IMR-90 (cell line): ENCODE measurements around the gene SIRPB1.

Experiments used
- ELK1 ChIP-seq: fragments of 150-350 bp; IDR thresholded peaks from 2 replicates; pipeline ENCODE4 v1.6.1; 2016; ENCODE audit warnings: low read depth, mild to moderate bottlenecking, low read length, moderate library complexity, borderline replicate concordance
- MAFK ChIP-seq: IDR thresholded peaks from 2 replicates; pipeline ENCODE4 v1.6.1; 2012; ENCODE audit warnings: low read depth, low read length, improper control_type of control experiment
- POLR2A ChIP-seq: IDR thresholded peaks from 2 replicates; pipeline ENCODE4 v1.6.1; 2012; ENCODE audit warnings: mild to moderate bottlenecking, low read depth, low read length
- RCOR1 ChIP-seq: IDR thresholded peaks from 2 replicates; pipeline ENCODE4 v1.6.1; 2012; ENCODE audit warnings: mild to moderate bottlenecking, low read length, improper control_type of control experiment; ENCODE audit not compliant: insufficient replicate concordance
- SMC3 ChIP-seq: fragments of 150-350 bp; IDR thresholded peaks from 2 replicates; pipeline ENCODE4 v1.6.1; 2016; ENCODE audit warnings: low read depth, mild to moderate bottlenecking, antibody characterized with exemption, low read length, moderate library complexity
- USF2 ChIP-seq: fragments of 150-350 bp; IDR thresholded peaks from 2 replicates; pipeline ENCODE4 v1.6.1; 2017; ENCODE audit warnings: mild to moderate bottlenecking, antibody characterized with exemption, low read length, low read depth
- TF ChIP-seq, protein P1 (sequence below): conservative IDR thresholded peaks from 2 replicates; pipeline ENCODE4 v1.5.1; 2012; ENCODE audit warnings: mild to moderate bottlenecking, low read depth, low read length, improper control_type of control experiment

DNA sequence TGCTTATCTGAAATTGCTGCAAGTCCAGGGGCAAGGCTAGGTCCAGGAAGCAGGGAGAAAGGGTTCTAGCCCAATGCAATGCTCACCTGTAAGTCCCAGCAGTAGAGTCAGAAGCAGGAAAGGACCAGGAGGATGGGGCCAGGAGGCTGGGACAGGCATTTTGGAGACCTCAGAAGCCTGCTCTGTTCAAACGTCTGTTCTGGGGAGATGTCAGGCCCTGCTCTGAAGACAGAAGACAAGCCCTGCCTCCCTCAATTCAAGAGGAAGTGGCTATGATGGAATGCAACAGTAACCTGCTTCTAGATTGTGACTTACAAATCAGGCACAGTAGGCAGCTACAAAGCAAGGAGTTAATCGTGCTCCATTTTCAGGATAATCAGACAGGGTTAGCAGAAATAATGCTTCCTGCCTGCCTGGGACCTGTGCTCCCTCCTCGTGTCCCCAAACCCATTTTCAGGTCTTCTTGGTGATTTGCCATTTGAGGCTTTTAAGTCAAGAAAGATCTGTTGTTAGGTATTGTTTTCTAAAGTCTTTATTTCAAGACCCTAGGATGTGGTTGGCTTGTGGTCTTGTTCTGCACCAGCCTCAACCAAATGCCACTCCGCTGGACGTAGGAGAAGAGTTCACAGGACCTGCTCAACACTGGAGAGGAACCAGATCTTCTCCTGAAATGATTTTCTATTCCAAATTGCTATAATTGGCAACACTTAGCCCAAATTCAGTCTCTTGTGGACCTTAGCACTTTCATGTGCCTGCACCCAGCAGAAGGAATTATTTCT is 37.9 kb upstream of the SIRPB1 start, which contains the start of gene SIRPG:
- TF ChIP-seq, protein P1, sequence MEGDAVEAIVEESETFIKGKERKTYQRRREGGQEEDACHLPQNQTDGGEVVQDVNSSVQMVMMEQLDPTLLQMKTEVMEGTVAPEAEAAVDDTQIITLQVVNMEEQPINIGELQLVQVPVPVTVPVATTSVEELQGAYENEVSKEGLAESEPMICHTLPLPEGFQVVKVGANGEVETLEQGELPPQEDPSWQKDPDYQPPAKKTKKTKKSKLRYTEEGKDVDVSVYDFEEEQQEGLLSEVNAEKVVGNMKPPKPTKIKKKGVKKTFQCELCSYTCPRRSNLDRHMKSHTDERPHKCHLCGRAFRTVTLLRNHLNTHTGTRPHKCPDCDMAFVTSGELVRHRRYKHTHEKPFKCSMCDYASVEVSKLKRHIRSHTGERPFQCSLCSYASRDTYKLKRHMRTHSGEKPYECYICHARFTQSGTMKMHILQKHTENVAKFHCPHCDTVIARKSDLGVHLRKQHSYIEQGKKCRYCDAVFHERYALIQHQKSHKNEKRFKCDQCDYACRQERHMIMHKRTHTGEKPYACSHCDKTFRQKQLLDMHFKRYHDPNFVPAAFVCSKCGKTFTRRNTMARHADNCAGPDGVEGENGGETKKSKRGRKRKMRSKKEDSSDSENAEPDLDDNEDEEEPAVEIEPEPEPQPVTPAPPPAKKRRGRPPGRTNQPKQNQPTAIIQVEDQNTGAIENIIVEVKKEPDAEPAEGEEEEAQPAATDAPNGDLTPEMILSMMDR, result no peak
- TF ChIP-seq USF2 (no peak), POLR2A (no peak), ELK1 (no peak), SMC3 (no peak), MAFK (no peak), RCOR1 (no peak)
